Measurements from ENCODE around the gene GSTO2. TPM values are rescaled to one million over a fixed set of nuclear protein-coding genes. Genes with fewer than 3 reads are reported as not detected.

Gene GSTO2
- total RNA-seq, 2 experiments from 2014 or later, result 1.6 TPM

GRCh38 chr10:104330168-104331110, 61.5 kb downstream of the GSTO2 start:
- H2AFZ ChIP-seq (ENCODE audit: low read length), result no peak overlapping the region
- peaks cover 41% of the 10 kb centered on the region for H3K36me3 ChIP-seq (ENCODE audit: insufficient read depth, low read length)
- DNase-seq (ENCODE audit: low spot score), result no peak
- H3K27ac ChIP-seq (ENCODE audit: low read depth, low read length, poor library complexity, severe bottlenecking), result no peak overlapping the region
- BruUV-seq (replicated peaks), result no TSS peak
- intact Hi-C loops (cut with micrococcal nuclease; ENCODE audit: unreplicated experiment), result no loop called here
- H3K79me2 ChIP-seq (ENCODE audit: insufficient read depth, low read depth, low read length), result peaks cover 79% of the 10 kb centered on the region
- no peaks in the 10 kb centered on the region for H3K9me2 ChIP-seq (ENCODE audit: insufficient read depth, low read length)
- ChIA-PET CTCF (ENCODE audit: unreplicated experiment) (no interaction called here), POLR2A (interaction anchor here (0.9 kb wide), 1 partner anchor 9 kb away, joined by 3 read pairs; no protein-coding TSS in a partner anchor)
- H3K4me1 ChIP-seq (ENCODE audit: insufficient read depth, low read length, poor library complexity, severe bottlenecking), result peaks cover 45% of the 10 kb centered on the region
- no peak overlapping the region for H3K4me3 ChIP-seq (ENCODE audit: low read depth, low read length, poor library complexity, severe bottlenecking)
- peaks cover 50% of the 10 kb centered on the region for H4K20me1 ChIP-seq (ENCODE audit: insufficient read depth, low read length)
- TF ChIP-seq CTCF (conservative IDR thresholded peaks at IDR 0.05; ENCODE audit: low read length) (no peak), EZH2phosphoT487 (IDR thresholded peaks at IDR 0.05; ENCODE audit: borderline replicate concordance, low read depth, low read length) (no peak)
- H3K9me3 ChIP-seq (ENCODE audit: low read length), result no peaks in the 10 kb centered on the region
- 0 out of 2 replicates have a peak overlapping the region, but pooled peaks have one; percentile 53 for H3K4me2 ChIP-seq (ENCODE audit: low read length)

GRCh38 chr10:104331208-104331838, 62.3 kb downstream of the GSTO2 start:
- Histone ChIP-seq H3K4me1 (ENCODE audit: insufficient read depth, low read length, poor library complexity, severe bottlenecking) (peaks cover 54% of the 10 kb centered on the region), H3K9me3 (ENCODE audit: low read length) (no peaks in the 10 kb centered on the region), H2AFZ (ENCODE audit: low read length) (no peak overlapping the region), H3K9me2 (ENCODE audit: insufficient read depth, low read length) (no peaks in the 10 kb centered on the region), H3K4me3 (ENCODE audit: low read depth, low read length, poor library complexity, severe bottlenecking) (no peak overlapping the region), H3K27ac (ENCODE audit: low read depth, low read length, poor library complexity, severe bottlenecking) (no peak overlapping the region), H4K20me1 (ENCODE audit: insufficient read depth, low read length) (peaks cover 57% of the 10 kb centered on the region), H3K36me3 (ENCODE audit: insufficient read depth, low read length) (peaks cover 43% of the 10 kb centered on the region), H3K4me2 (ENCODE audit: low read length) (no peak overlapping the region), H3K79me2 (ENCODE audit: insufficient read depth, low read depth, low read length) (peaks cover 88% of the 10 kb centered on the region)
- DNase-seq (ENCODE audit: low spot score), result no peak
- intact Hi-C loops (cut with micrococcal nuclease; ENCODE audit: unreplicated experiment), result no loop called here
- no TSS peak for BruUV-seq (replicated peaks)
- CTCF ChIA-PET (ENCODE audit: unreplicated experiment), result no interaction called here
- POLR2A ChIA-PET, result no interaction called here
- no peak for TF ChIP-seq EZH2phosphoT487 (IDR thresholded peaks at IDR 0.05; ENCODE audit: borderline replicate concordance, low read depth, low read length)
- no peak for TF ChIP-seq CTCF (conservative IDR thresholded peaks at IDR 0.05; ENCODE audit: low read length)
